Endothelial cell of umbilical vein (primary cell): ENCODE results near the gene TMEM33. TPM values are rescaled to one million over a fixed set of nuclear protein-coding genes. Genes with fewer than 3 reads are reported as not detected.

Source experiments
- BruUV-seq: library from RNA; stranded (reverse); fragments of 400-500 nt; replicated peaks from 2 replicates; lab custom pipeline; 2021; lab: Mats Ljungman, UMichigan
- CTCF ChIA-PET: fragments of 300-600, 350-600 bp; sonication (Branson Sonifier 250); formaldehyde crosslinking; loops from one replicate; lab custom pipeline; 2021; ENCODE audit warnings: antibody characterized with exemption, inconsistent platforms; lab: Charles Lee
- POLR2A ChIA-PET: fragments of 300-600, 350-600 bp; sonication (Branson Sonifier 250); formaldehyde crosslinking; loops from one replicate; lab custom pipeline; 2021; ENCODE audit warnings: antibody characterized with exemption, inconsistent platforms; lab: Charles Lee
- DNase-seq: peaks from one replicate; pipeline ENCODE4 v3.0.0-alpha.2; 2011; ENCODE audit warnings: low read depth, low spot score
- FAIRE-seq: peaks from 2 replicates; lab custom pipeline; 2011; peaks lifted over from hg19 to GRCh38; lab: Jason Lieb, UNC
- H2AFZ ChIP-seq: 2 replicates; pipeline ENCODE4 v1.6.0; 2012; ENCODE audit warnings: low read depth, low read length, control low read depth, inconsistent platforms
- H3K27ac ChIP-seq: 2 replicates; pipeline ENCODE4 v1.5.1; 2011; ENCODE audit warnings: low read depth, mild to moderate bottlenecking, control low read depth, low read length, moderate library complexity; ENCODE audit not compliant: insufficient read depth
- H3K27me3 ChIP-seq, 2 experiments: 2 replicates each; pipeline versions ENCODE4 v1.6.0 to v1.6.1; 2011; ENCODE audit warnings: low read length in 2 of 2, mixed read lengths in 1 of 2; ENCODE audit not compliant: control insufficient read depth in 2 of 2, insufficient read depth in 2 of 2
- H3K36me3 ChIP-seq, 2 experiments: 2 replicates in 1 of 2; 3 replicates in 1 of 2; pipeline ENCODE4 v1.5.1; 2011; ENCODE audit warnings: low read length in 2 of 2, mild to moderate bottlenecking in 1 of 2, moderate library complexity in 1 of 2; ENCODE audit not compliant: control insufficient read depth in 2 of 2, insufficient read depth in 2 of 2; ENCODE audit errors: extremely low read depth in 1 of 2
- H3K4me1 ChIP-seq: 3 replicates; pipeline ENCODE4 v1.5.1; 2011; ENCODE audit warnings: mild to moderate bottlenecking, low read length; ENCODE audit not compliant: control insufficient read depth, insufficient read depth; ENCODE audit errors: extremely low read depth
- H3K4me2 ChIP-seq: 2 replicates; pipeline ENCODE4 v1.6.1; 2011; ENCODE audit warnings: low read length, control low read depth, mixed read lengths; ENCODE audit not compliant: insufficient read depth
- H3K4me3 ChIP-seq, 3 experiments: fragments of 200-600 bp in 1 of 3; sonication (generic), shearing (Covaris generic) in 1 of 3; replicated peaks in 1 of 3; 2 replicates each; pipeline ENCODE4 v1.5.1; 2011 to 2016; ENCODE audit warnings: control low read depth in 3 of 3, low read length in 3 of 3, mild to moderate bottlenecking in 2 of 3, inconsistent platforms in 1 of 3, low read depth in 1 of 3, moderate library complexity in 1 of 3; ENCODE audit not compliant: insufficient read depth in 1 of 3
- H3K79me2 ChIP-seq: 2 replicates; pipeline ENCODE4 v1.6.0; 2012; ENCODE audit warnings: low read length, inconsistent platforms; ENCODE audit not compliant: control insufficient read depth, insufficient read depth
- H3K9ac ChIP-seq: replicated peaks from 2 replicates; pipeline ENCODE3; 2011; ENCODE audit warnings: low read length, control low read depth; ENCODE audit not compliant: insufficient read depth; ENCODE audit errors: extremely low read depth
- H3K9me1 ChIP-seq: replicated peaks from 3 replicates; pipeline ENCODE4 v1.6.0; 2011; ENCODE audit warnings: mild to moderate bottlenecking, low read length; ENCODE audit not compliant: control insufficient read depth, insufficient read depth; ENCODE audit errors: extremely low read depth
- H3K9me3 ChIP-seq: replicated peaks from 2 replicates; pipeline ENCODE4 v1.5.1; 2012; ENCODE audit warnings: low read length, inconsistent platforms; ENCODE audit not compliant: control insufficient read depth, insufficient read depth
- H4K20me1 ChIP-seq: replicated peaks from 2 replicates; pipeline ENCODE3; 2011; ENCODE audit warnings: mild to moderate bottlenecking, low read length; ENCODE audit not compliant: control insufficient read depth, insufficient read depth; ENCODE audit errors: extremely low read depth
- EZH2 ChIP-seq: IDR thresholded peaks from 2 replicates; pipeline ENCODE4 v1.6.1; 2012; ENCODE audit warnings: borderline replicate concordance, low read depth, mild to moderate bottlenecking, moderate library complexity, low read length, inconsistent platforms; ENCODE audit not compliant: severe bottlenecking
- FOS ChIP-seq: IDR thresholded peaks from 2 replicates; pipeline ENCODE4 v1.6.1; 2011; ENCODE audit warnings: mild to moderate bottlenecking, low read length, moderate library complexity, borderline replicate concordance; ENCODE audit not compliant: insufficient read depth
- GATA2 ChIP-seq: IDR thresholded peaks from 2 replicates; pipeline ENCODE4 v1.7.0; 2011; ENCODE audit warnings: low read depth, mild to moderate bottlenecking, moderate library complexity, mixed read lengths, low read length; ENCODE audit not compliant: insufficient read length, insufficient read depth
- MYC ChIP-seq: IDR thresholded peaks from one replicate; pipeline ENCODE4 v1.6.1; 2011; ENCODE audit warnings: mild to moderate bottlenecking, low read depth, low read length
- POLR2A ChIP-seq: IDR thresholded peaks from 2 replicates; pipeline ENCODE4 v1.6.1; 2012; ENCODE audit warnings: low read depth, mild to moderate bottlenecking, control low read depth, low read length
- dilution Hi-C: fragments of 300-500 bp; cut with MboI; formaldehyde crosslinking; loops from one replicate; pipeline ENCODE4 v1.15.0; 2019; ENCODE audit warnings: low sequenced_read_pairs; ENCODE audit not compliant: extremely low pct_ligation_motif_present
- intact Hi-C: fragments of 100-400 bp; cut with micrococcal nuclease; formaldehyde crosslinking; loops from one replicate; pipeline ENCODE4 v1.10.0; 2022
- polyA plus RNA-seq, 4 experiments: library from polyadenylated mRNA; depleted of rRNA in 3 of 4; stranded (reverse) in 3 of 4; unstranded in 1 of 4; fragments of >200 nt; gene quantifications; 2 replicates each; pipeline versions ENCODE4 v1.2.1 to v1.2.3, GENCODE V29; 2011 to 2012; ENCODE audit warnings: missing spikeins in 1 of 4
- total RNA-seq: library from RNA; stranded (reverse); gene quantifications from 2 replicates; pipeline ENCODE4 v1.2.3, GENCODE V29; 2021
- TF ChIP-seq, protein P1 (sequence below): IDR thresholded peaks from 2 replicates; pipeline ENCODE4 v1.6.1; 2011; ENCODE audit not compliant: insufficient read depth, insufficient read length
- TF ChIP-seq, protein P2 (sequence below), 2 donors: IDR thresholded peaks; 1 replicate in 1 of 2; 2 replicates in 1 of 2; pipeline ENCODE4 v1.5.1; 2011; ENCODE audit warnings: low read length in 2 of 2, mild to moderate bottlenecking in 2 of 2, moderate library complexity in 2 of 2, control low read depth in 1 of 2, inconsistent platforms in 1 of 2, low read depth in 1 of 2; ENCODE audit not compliant: insufficient read depth in 1 of 2; ENCODE audit errors: extremely low read depth in 1 of 2

Gene TMEM33
- total and polyA plus RNA-seq, 2 donors (not counting 3 experiments of a cell fraction or from before 2014, with no cell fraction given), result 52.9 to 60.1 TPM

- Histone ChIP-seq H3K9me1 (no peaks in the 10 kb centered on the region), H3K27me3 (peaks cover 36 to 58% of the 10 kb centered on the region in 2 experiments), H3K9me3 (no peaks in the 10 kb centered on the region), H3K4me3 (no peak overlapping the region), H3K27ac (no peak overlapping the region), H3K4me2 (no peak overlapping the region), H3K36me3 (no peaks in the 10 kb centered on the region), H2AFZ (no peak overlapping the region), H3K79me2 (no peaks in the 10 kb centered on the region), H4K20me1 (no peaks in the 10 kb centered on the region), H3K9ac (no peak overlapping the region), H3K4me1 (no peaks in the 10 kb centered on the region)
- no peak for FAIRE-seq
- DNase-seq, result no peak
- ChIA-PET POLR2A (no interaction called here), CTCF (interaction anchor here (1.2 to 7.3 kb wide), 7 partner anchors 10 to 631 kb away, joined by 3 to 71 read pairs (median 10); no protein-coding TSS in a partner anchor)
- dilution Hi-C loops (no loop called here), intact Hi-C loops (no loop called here)
- no TSS peak for BruUV-seq
- TF ChIP-seq, protein P1, sequence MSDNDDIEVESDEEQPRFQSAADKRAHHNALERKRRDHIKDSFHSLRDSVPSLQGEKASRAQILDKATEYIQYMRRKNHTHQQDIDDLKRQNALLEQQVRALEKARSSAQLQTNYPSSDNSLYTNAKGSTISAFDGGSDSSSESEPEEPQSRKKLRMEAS, result no peak
- TF ChIP-seq FOS, result no peak
- TF ChIP-seq, protein P2, sequence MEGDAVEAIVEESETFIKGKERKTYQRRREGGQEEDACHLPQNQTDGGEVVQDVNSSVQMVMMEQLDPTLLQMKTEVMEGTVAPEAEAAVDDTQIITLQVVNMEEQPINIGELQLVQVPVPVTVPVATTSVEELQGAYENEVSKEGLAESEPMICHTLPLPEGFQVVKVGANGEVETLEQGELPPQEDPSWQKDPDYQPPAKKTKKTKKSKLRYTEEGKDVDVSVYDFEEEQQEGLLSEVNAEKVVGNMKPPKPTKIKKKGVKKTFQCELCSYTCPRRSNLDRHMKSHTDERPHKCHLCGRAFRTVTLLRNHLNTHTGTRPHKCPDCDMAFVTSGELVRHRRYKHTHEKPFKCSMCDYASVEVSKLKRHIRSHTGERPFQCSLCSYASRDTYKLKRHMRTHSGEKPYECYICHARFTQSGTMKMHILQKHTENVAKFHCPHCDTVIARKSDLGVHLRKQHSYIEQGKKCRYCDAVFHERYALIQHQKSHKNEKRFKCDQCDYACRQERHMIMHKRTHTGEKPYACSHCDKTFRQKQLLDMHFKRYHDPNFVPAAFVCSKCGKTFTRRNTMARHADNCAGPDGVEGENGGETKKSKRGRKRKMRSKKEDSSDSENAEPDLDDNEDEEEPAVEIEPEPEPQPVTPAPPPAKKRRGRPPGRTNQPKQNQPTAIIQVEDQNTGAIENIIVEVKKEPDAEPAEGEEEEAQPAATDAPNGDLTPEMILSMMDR (IDR thresholded peaks at IDR 0.05; ENCODE audit: extremely low read depth in 1 of 2, insufficient read depth in 1 of 2, low read depth in 1 of 2, low read length in 2 of 2), result no peak
- TF ChIP-seq EZH2, result no peak
- TF ChIP-seq POLR2A, result no peak
These were observed 45.9 kb upstream of the TMEM33 start for GRCh38 chr4:41889317-41889716.

DNA sequence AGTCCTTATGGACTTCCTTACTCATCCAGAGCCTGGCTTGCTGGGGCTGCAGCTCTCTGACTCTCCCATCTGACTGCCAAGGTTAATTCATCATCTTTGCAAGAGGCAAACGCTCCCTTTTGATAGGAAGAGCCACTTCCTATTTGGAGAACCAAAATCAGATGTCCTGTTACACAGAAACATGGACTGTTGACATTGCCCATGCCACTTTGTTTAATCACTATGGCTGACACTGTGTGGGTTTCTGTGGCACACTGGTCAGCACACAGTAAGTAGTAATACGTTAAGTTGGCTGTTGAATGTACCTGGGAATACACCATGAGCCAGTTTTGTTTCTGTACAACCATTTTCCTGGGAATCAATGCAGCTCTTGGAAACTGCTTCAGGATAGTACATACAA, 45.1 kb upstream of the TMEM33 start:
- H3K9ac ChIP-seq, result no peak overlapping the region
- no peaks in the 10 kb centered on the region for H3K9me1 ChIP-seq
- intact Hi-C loops (no loop called here), dilution Hi-C loops (no loop called here)
- H3K4me2 ChIP-seq, result no peak overlapping the region
- no peak overlapping the region for H2AFZ ChIP-seq
- H3K79me2 ChIP-seq, result no peaks in the 10 kb centered on the region
- no peak for TF ChIP-seq MYC
- TF ChIP-seq POLR2A, result no peak
- TF ChIP-seq GATA2, result no peak
- BruUV-seq, result no TSS peak
- no peaks in the 10 kb centered on the region for H3K4me1 ChIP-seq
- no peak overlapping the region for H3K27ac ChIP-seq
- ChIA-PET CTCF (interaction anchor here (2.4 to 7.3 kb wide), 2 partner anchors 11 to 198 kb away, joined by 10 to 71 read pairs; no protein-coding TSS in a partner anchor), POLR2A (no interaction called here)
- no peak for DNase-seq
- no peaks in the 10 kb centered on the region for H4K20me1 ChIP-seq
- no peak for FAIRE-seq
- H3K4me3 ChIP-seq, result no peak overlapping the region
- H3K9me3 ChIP-seq, result no peaks in the 10 kb centered on the region
- H3K36me3 ChIP-seq, result no peaks in the 10 kb centered on the region
- peaks cover 41 to 50% of the 10 kb centered on the region in 2 experiments for H3K27me3 ChIP-seq
